Pancreas (tissue), 10 donors: ENCODE data around the gene NIPA2. TPM values are rescaled to one million over a fixed set of nuclear protein-coding genes. Genes with fewer than 3 reads are reported as not detected.

Experiments used
- ATAC-seq, 4 donors: fragments of 200-7000 bp; cut with Tn5 transposase; one replicate each; pipeline versions ENCODE4 v1.8.0 to v1.9.1; 2020; ENCODE audit warnings: mild to moderate bottlenecking in 4 of 4, moderate library complexity in 4 of 4
- DNase-seq, 6 donors: peaks; one replicate each; pipeline ENCODE4 v3.0.0-alpha.2; 2020
- FAIRE-seq: peaks from 2 replicates; lab custom pipeline; 2012; peaks lifted over from hg19 to GRCh38; lab: Jason Lieb, UNC
- H3K27ac ChIP-seq, 4 donors: fragments of 200-600 bp; sonication (generic); 1 replicate in 3 of 4; 2 replicates in 1 of 4; pipeline versions ENCODE4 v1.5.0 to v1.8.0; 2020
- H3K27me3 ChIP-seq, 4 donors: fragments of 200-600 bp; one replicate each; pipeline ENCODE4 v1.8.0; 2021
- H3K36me3 ChIP-seq, 3 donors: fragments of 200-600 bp; sonication (generic) in 1 of 3; one replicate each; pipeline versions ENCODE4 v1.5.0 to v1.8.0; 2020 to 2021
- H3K4me1 ChIP-seq, 3 donors: fragments of 200-600 bp; one replicate each; pipeline ENCODE4 v1.8.0; 2021
- H3K4me3 ChIP-seq, 4 donors: fragments of 200-600 bp; sonication (generic) in 2 of 4; one replicate each; pipeline versions ENCODE4 v1.5.0 to v1.8.0; 2020 to 2021
- H3K9me3 ChIP-seq, 4 donors: fragments of 200-600 bp; one replicate each; pipeline ENCODE4 v1.8.0; 2021
- CTCF ChIP-seq, 4 donors: fragments of 200-600 bp; sonication (generic) in 3 of 4; IDR thresholded peaks; one replicate each; pipeline versions ENCODE4 v1.5.0 to v1.8.0; 2021; ENCODE audit warnings: antibody characterized with exemption in 4 of 4
- WGBS, 2 donors: extraction: QIAGEN DNeasy Blood & Tissue Kit; methylation state at CpG; one replicate each; pipeline ENCODE4 v1.1.7; 2013; 5-methylcytosine and 5-hydroxymethylcytosine counted together
- intact Hi-C, 3 donors: fragments of 100-400 bp; cut with DNase I; formaldehyde crosslinking; loops; one replicate each; pipeline versions ENCODE4 v1.11.1 to v1.14.2; 2022
- polyA plus RNA-seq, 2 donors: library from polyadenylated mRNA; stranded (reverse); fragments of 200-250 nt; gene quantifications; one replicate each; pipeline ENCODE4 v1.2.3, GENCODE V29; 2013
- total RNA-seq, 6 donors: library from RNA; stranded (reverse); fragmentation: NEBNext Ultra II Directional in 4 of 6; extraction: Animal tissue kit (Norgen Biotek cat#: 25700) in 4 of 6; gene quantifications; one replicate each; pipeline versions ENCODE4 v1.2.1 to v1.2.4, GENCODE V29; 2021 to 2023
- donor health status: healthy with polysubstance abuse.
- donor health status: DM: no; HTN: no; CAD: no; lungs with moderate emphysema.
- donor health status: DM: no; HTN: no; CAD: no.
- donor health status: control.
- donor health status: control.
- donor health status: Bipolar disorder and iron deficiency.
- donor health status: DM: yes; HTN: yes; CAD: no.
- donor health status: DM: no; HTN: no; CAD: no.
- donor health status: DM: no; HTN: no; CAD: no.
- donor health status: DM: yes; HTN: yes; CAD: no.

NIPA2 gene
- total and polyA plus RNA-seq, 8 donors, result 4.5 to 24.9 (median 16.6) TPM

- Histone ChIP-seq H3K36me3 (peaks cover 3 to 21% (median 3%) of the 10 kb centered on the region in 3 donors), H3K4me1 (no peaks in the 10 kb centered on the region), H3K9me3 (no peaks in the 10 kb centered on the region), H3K27ac (no peak overlapping the region), H3K27me3 (no peaks in the 10 kb centered on the region), H3K4me3 (no peak overlapping the region)
- ATAC-seq (no peak), DNase-seq (peak in 1 of 6 donors; percentile 59), FAIRE-seq (no peak)
- no peak for TF ChIP-seq CTCF (IDR thresholded peaks at IDR 0.05)
- intact Hi-C loops, result no loop called here
- 93 to 97% methylated on average over 29 of the region's 29 CpGs for WGBS, 2 donors
These were observed 14.9 kb upstream of the NIPA2 start for GRCh38 chr15:22823495-22824128.

- Histone ChIP-seq H3K4me1 (no peaks in the 10 kb centered on the region), H3K36me3 (peaks cover 3 to 6% (median 3%) of the 10 kb centered on the region in 3 donors), H3K9me3 (no peaks in the 10 kb centered on the region), H3K27ac (no peak overlapping the region), H3K27me3 (no peaks in the 10 kb centered on the region), H3K4me3 (no peak overlapping the region)
- DNase-seq (no peak), ATAC-seq (no peak), FAIRE-seq (no peak)
- intact Hi-C loops, result no loop called here
- no peak for TF ChIP-seq CTCF (IDR thresholded peaks at IDR 0.05)
- 83 to 85% methylated on average over 1 of the region's 1 CpG for WGBS, 2 donors
These were observed 11.3 kb upstream of the NIPA2 start for GRCh38 chr15:22827125-22827524.

GRCh38 chr15:22831473-22831872, 7.0 kb upstream of the NIPA2 start:
- Histone ChIP-seq H3K36me3 (no peaks in the 10 kb centered on the region), H3K27ac (no peak overlapping the region), H3K27me3 (no peaks in the 10 kb centered on the region), H3K4me1 (no peaks in the 10 kb centered on the region), H3K9me3 (no peaks in the 10 kb centered on the region), H3K4me3 (no peak overlapping the region)
- no peak for DNase-seq
- FAIRE-seq, result no peak
- no peak for TF ChIP-seq CTCF (IDR thresholded peaks at IDR 0.05)
- WGBS, 2 donors, result 79 to 80% methylated on average over 1 of the region's 1 CpG
- intact Hi-C loops, result loop anchor here in 1 of 3 donors (10.0 kb wide), 1 partner anchor 47 kb away; the partner anchor contains the start of gene NIPA1
- ATAC-seq, result peak in 2 of 4 donors; percentile 25 to 69

- TF ChIP-seq CTCF (IDR thresholded peaks at IDR 0.05), result no peak
- Histone ChIP-seq H3K4me1 (peaks cover 0 to 11% (median 0%) of the 10 kb centered on the region in 3 donors), H3K27ac (peak overlapping the region; percentile 90 to 98 (median 96)), H3K4me3 (peak overlapping the region; percentile 77 to 91 (median 80)), H3K36me3 (no peaks in the 10 kb centered on the region), H3K9me3 (no peaks in the 10 kb centered on the region), H3K27me3 (no peaks in the 10 kb centered on the region)
- DNase-seq, result no peak
- WGBS, 2 donors, result 1% methylated on average over 16 of the region's 16 CpGs
- no peak for FAIRE-seq
- intact Hi-C loops, result loop anchor here in 1 of 3 donors (10.0 kb wide), 1 partner anchor 54 kb away; the partner anchor contains the start of gene NIPA1
- ATAC-seq, result peak in 2 of 4 donors; percentile 9 to 17
These were observed 705 bp downstream of the NIPA2 start for GRCh38 chr15:22839046-22839695.
